Measurements from ENCODE around the gene KCNQ1.

The KCNQ1 gene

GRCh38 chr11:2860636-2861035 is 415.8 kb downstream of the KCNQ1 start:
- DNase-seq = no peak

GRCh38 chr11:2862395-2863275 is 417.8 kb downstream of the KCNQ1 start:
- DNase-seq = no peak

GRCh38 chr11:2863276-2863618 is 418.4 kb downstream of the KCNQ1 start:
- no peak for DNase-seq

GRCh38 chr11:2864901-2865300 is 420.1 kb downstream of the KCNQ1 start:
- DNase-seq = no peak

GRCh38 chr11:2865922-2866577 is 421.2 kb downstream of the KCNQ1 start:
- no peak for DNase-seq

GRCh38 chr11:2867142-2867541 is 422.3 kb downstream of the KCNQ1 start:
- DNase-seq = no peak

- no peak for DNase-seq
These were observed 423.1 kb downstream of the KCNQ1 start for GRCh38 chr11:2867722-2868505.

- DNase-seq = no peak
These were observed 423.8 kb downstream of the KCNQ1 start for GRCh38 chr11:2868506-2869133.

GRCh38 chr11:2869134-2869526 is 424.3 kb downstream of the KCNQ1 start:
- DNase-seq = no peak

- no peak for DNase-seq
These were observed 425.0 kb downstream of the KCNQ1 start for GRCh38 chr11:2869561-2870427.

- no peak for DNase-seq
These were observed 425.7 kb downstream of the KCNQ1 start for GRCh38 chr11:2870460-2870859.

- no peak for DNase-seq
These were observed 426.3 kb downstream of the KCNQ1 start for GRCh38 chr11:2870969-2871680.

- DNase-seq = no peak
These were observed 430.2 kb downstream of the KCNQ1 start for GRCh38 chr11:2874963-2875362.

GRCh38 chr11:2877474-2877873 is 432.7 kb downstream of the KCNQ1 start:
- no peak for DNase-seq

GRCh38 chr11:2878782-2879181 is 434.0 kb downstream of the KCNQ1 start:
- no peak for DNase-seq

GRCh38 chr11:2880646-2881045 is 435.8 kb downstream of the KCNQ1 start:
- no peak for DNase-seq

GRCh38 chr11:2881076-2881980 is 436.5 kb downstream of the KCNQ1 start:
- DNase-seq = no peak

- no peak for DNase-seq
These were observed 437.2 kb downstream of the KCNQ1 start for GRCh38 chr11:2881981-2882375.

- DNase-seq = no peak
These were observed 437.7 kb downstream of the KCNQ1 start for GRCh38 chr11:2882396-2883110.

GRCh38 chr11:2883640-2883978 is 438.8 kb downstream of the KCNQ1 start:
- no peak for DNase-seq

Data from CD4-positive, alpha-beta T cell treated with Interleukin-17A for 1 hour (primary cell).